HG03520 (cell line): ENCODE data around the gene ZBTB43.
A peak's percentile ranks its signal among the peaks of the same experiment; 100 is the strongest.
"Not testable (repeated sequence)": the region's sequence is repeated elsewhere in the genome, so short reads cannot be mapped to it uniquely, and the experiment has no call there.

ENCODE experiments used
- ATAC-seq: cut with Tn5 transposase; IDR thresholded peaks from one replicate; pipeline ENCODE4 v1.9.1; 2021; ENCODE audit warnings: mild to moderate bottlenecking, moderate library complexity; ENCODE audit not compliant: unreplicated experiment

ZBTB43 gene

GRCh38 chr9:126804696-126805553 lies at the start of gene ZBTB43:
Gene ZBTB43, plus strand, starts transcription at chr9:126805040. Its CDS starts 27,470 bp downstream, at chr9:126832510.
- ATAC-seq, result peak; percentile 69

GRCh38 chr9:126755317-126755875 lies 49.4 kb upstream of the ZBTB43 start:
- no peak for ATAC-seq

- no peak for ATAC-seq
Measured at GRCh38 chr9:126756238-126756637, 48.6 kb upstream of the ZBTB43 start.

GRCh38 chr9:126756876-126757415 lies 47.9 kb upstream of the ZBTB43 start:
- no peak for ATAC-seq

- no peak for ATAC-seq
Measured at GRCh38 chr9:126758916-126759585, 45.8 kb upstream of the ZBTB43 start.

GRCh38 chr9:126761274-126761673 lies 43.6 kb upstream of the ZBTB43 start:
- ATAC-seq, result no peak

- ATAC-seq, result no peak
Measured at GRCh38 chr9:126763130-126763764, 41.6 kb upstream of the ZBTB43 start.

GRCh38 chr9:126773004-126773607 lies 31.7 kb upstream of the ZBTB43 start:
- ATAC-seq, result no peak

GRCh38 chr9:126775926-126776325 lies 28.9 kb upstream of the ZBTB43 start:
- ATAC-seq, result no peak

- ATAC-seq, result no peak
Measured at GRCh38 chr9:126777733-126778132, 27.1 kb upstream of the ZBTB43 start.

GRCh38 chr9:126778141-126778540 lies 26.7 kb upstream of the ZBTB43 start:
- ATAC-seq, result no peak

GRCh38 chr9:126778696-126779095 lies 26.1 kb upstream of the ZBTB43 start:
- not testable (repeated sequence) for ATAC-seq

GRCh38 chr9:126781186-126782052 lies 23.4 kb upstream of the ZBTB43 start:
- ATAC-seq, result no peak

GRCh38 chr9:126782053-126782388 lies 22.8 kb upstream of the ZBTB43 start:
- no peak for ATAC-seq

GRCh38 chr9:126783949-126784348 lies 20.9 kb upstream of the ZBTB43 start:
- no peak for ATAC-seq

GRCh38 chr9:126784401-126784800 lies 20.4 kb upstream of the ZBTB43 start:
- ATAC-seq, result no peak

- ATAC-seq, result not testable (repeated sequence)
Measured at GRCh38 chr9:126784841-126785240, 20.0 kb upstream of the ZBTB43 start.

GRCh38 chr9:126788046-126788445 lies 16.8 kb upstream of the ZBTB43 start:
- no peak for ATAC-seq

GRCh38 chr9:126788634-126789349 lies 16.0 kb upstream of the ZBTB43 start:
- ATAC-seq, result no peak
